AG09309 (cell line): ENCODE results near the gene MEGF6.

Experiments
- DNase-seq: peaks from one replicate; pipeline ENCODE4 v3.0.0-alpha.2; 2010; ENCODE audit warnings: low read depth
- H3K4me3 ChIP-seq: 2 replicates; pipeline ENCODE4 v1.5.1; 2011; ENCODE audit warnings: mild to moderate bottlenecking, low read depth, low read length, moderate library complexity; ENCODE audit not compliant: control insufficient read depth
- TF ChIP-seq, protein P1 (sequence below): IDR thresholded peaks from 2 replicates; pipeline ENCODE4 v1.5.1; 2011; ENCODE audit warnings: mild to moderate bottlenecking, low read depth, low read length, inconsistent platforms; ENCODE audit not compliant: insufficient read depth, control insufficient read depth; ENCODE audit errors: missing control alignments

Gene MEGF6

GRCh38 chr1:3441880-3442279 is 169.4 kb downstream of the MEGF6 start:
- TF ChIP-seq, protein P1, sequence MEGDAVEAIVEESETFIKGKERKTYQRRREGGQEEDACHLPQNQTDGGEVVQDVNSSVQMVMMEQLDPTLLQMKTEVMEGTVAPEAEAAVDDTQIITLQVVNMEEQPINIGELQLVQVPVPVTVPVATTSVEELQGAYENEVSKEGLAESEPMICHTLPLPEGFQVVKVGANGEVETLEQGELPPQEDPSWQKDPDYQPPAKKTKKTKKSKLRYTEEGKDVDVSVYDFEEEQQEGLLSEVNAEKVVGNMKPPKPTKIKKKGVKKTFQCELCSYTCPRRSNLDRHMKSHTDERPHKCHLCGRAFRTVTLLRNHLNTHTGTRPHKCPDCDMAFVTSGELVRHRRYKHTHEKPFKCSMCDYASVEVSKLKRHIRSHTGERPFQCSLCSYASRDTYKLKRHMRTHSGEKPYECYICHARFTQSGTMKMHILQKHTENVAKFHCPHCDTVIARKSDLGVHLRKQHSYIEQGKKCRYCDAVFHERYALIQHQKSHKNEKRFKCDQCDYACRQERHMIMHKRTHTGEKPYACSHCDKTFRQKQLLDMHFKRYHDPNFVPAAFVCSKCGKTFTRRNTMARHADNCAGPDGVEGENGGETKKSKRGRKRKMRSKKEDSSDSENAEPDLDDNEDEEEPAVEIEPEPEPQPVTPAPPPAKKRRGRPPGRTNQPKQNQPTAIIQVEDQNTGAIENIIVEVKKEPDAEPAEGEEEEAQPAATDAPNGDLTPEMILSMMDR = no peak
- H3K4me3 ChIP-seq = no peak overlapping the region
- DNase-seq = no peak

DNA sequence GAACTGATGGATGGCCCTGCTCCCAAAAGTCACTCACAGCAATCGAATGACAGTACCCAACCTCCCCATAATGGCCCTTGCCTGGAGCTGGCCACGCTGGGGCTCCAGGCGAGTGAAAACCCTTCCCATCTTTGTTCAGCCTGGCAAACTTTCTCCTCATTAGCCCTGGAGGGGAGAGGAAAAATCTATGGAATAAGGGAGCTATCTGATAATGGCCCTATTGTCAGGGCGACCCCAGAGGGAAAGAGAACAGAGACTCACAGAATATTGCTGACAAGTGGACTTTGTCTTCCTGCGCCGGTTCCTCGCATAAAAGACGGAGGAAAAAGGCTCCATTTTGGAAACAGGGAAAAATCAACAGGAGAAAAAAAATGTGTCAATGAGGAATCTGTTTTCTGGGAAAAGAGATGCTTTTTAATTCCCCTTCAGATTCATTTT is 169.9 kb downstream of the MEGF6 start:
- no peak for DNase-seq
- TF ChIP-seq, protein P1 = no peak
- H3K4me3 ChIP-seq = no peak overlapping the region

GRCh38 chr1:3440711-3441409 is 170.4 kb downstream of the MEGF6 start:
- TF ChIP-seq, protein P1 = no peak
- no peak overlapping the region for H3K4me3 ChIP-seq
- no peak for DNase-seq

DNA sequence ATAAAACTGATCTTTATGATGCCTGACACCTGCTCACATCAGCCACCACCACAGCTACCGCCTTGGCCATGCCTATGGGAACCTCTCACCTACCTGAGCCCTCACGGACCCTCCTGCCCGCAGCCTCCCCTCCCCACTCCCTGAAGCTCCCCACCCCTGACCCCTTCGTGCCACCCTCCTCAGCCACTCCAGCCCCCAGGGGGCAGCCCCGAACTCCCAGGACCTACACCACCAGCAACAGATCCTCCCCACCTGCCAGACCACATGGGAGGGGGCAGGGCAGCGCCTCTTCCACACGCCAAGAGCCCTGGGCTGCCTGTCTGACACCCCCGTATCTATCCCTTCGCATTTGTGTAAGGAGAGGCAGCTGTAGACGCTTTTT is 171.0 kb downstream of the MEGF6 start:
- DNase-seq = no peak
- TF ChIP-seq, protein P1 = no peak
- no peak overlapping the region for H3K4me3 ChIP-seq
